ENCODE data around the gene OR5AC2. TPM values are rescaled to one million over a fixed set of nuclear protein-coding genes. Genes with fewer than 3 reads are reported as not detected.

Gene OR5AC2
- polyA plus RNA-seq, 2 of the 4 experiments (the other 2 are of a cell fraction): not detected

GRCh38 chr3:98049271-98049670 lies 37.7 kb upstream of the OR5AC2 start:
- 29% methylated on average over 1 of the region's 1 CpG for WGBS (ENCODE audit: missing lambda C conversion rate)
- no peak for TF ChIP-seq KDM1A (IDR thresholded peaks at IDR 0.05; ENCODE audit: low read depth)
- no peak for TF ChIP-seq POLR2AphosphoS2 (conservative IDR thresholded peaks at IDR 0.05; ENCODE audit: low read length)
- TF ChIP-seq FOSL2 (IDR thresholded peaks at IDR 0.05): no peak
- TF ChIP-seq FOSL2 (CRISPR knock-in tag; IDR thresholded peaks at IDR 0.05): no peak
- no peak for TF ChIP-seq CBX8 (IDR thresholded peaks at IDR 0.05)
- no peak for TF ChIP-seq JUN (IDR thresholded peaks at IDR 0.05)
- no peak for TF ChIP-seq EHMT2 (IDR thresholded peaks at IDR 0.05; ENCODE audit: low read depth)
- no peak for TF ChIP-seq MAX (IDR thresholded peaks at IDR 0.05)
- no peak for TF ChIP-seq SMC3 (IDR thresholded peaks at IDR 0.05)
- TF ChIP-seq RARB (CRISPR knock-in tag; IDR thresholded peaks at IDR 0.05): no peak
- no peak for TF ChIP-seq TFCP2L1 (CRISPR knock-in tag; IDR thresholded peaks at IDR 0.05)
- TF ChIP-seq EHF (CRISPR knock-in tag; IDR thresholded peaks at IDR 0.05): no peak
- TF ChIP-seq FOSB (CRISPR knock-in tag; IDR thresholded peaks at IDR 0.05): no peak
- TF ChIP-seq PHF8 (IDR thresholded peaks at IDR 0.05; ENCODE audit: borderline replicate concordance, low read depth): no peak
- TF ChIP-seq BHLHE40 (IDR thresholded peaks at IDR 0.05; ENCODE audit: low read depth, low read length): no peak
- no peak for TF ChIP-seq RNF2 (IDR thresholded peaks at IDR 0.05; ENCODE audit: borderline replicate concordance, low read depth)
- no peak for TF ChIP-seq JUNB (IDR thresholded peaks at IDR 0.05)
- TF ChIP-seq POLR2A (IDR thresholded peaks at IDR 0.05; ENCODE audit: low read length): no peak
- TF ChIP-seq SREBF2 (IDR thresholded peaks at IDR 0.05): no peak
- TF ChIP-seq REST (IDR thresholded peaks at IDR 0.05): no peak
- TF ChIP-seq ESRRA (IDR thresholded peaks at IDR 0.05; ENCODE audit: borderline replicate concordance, low read length): no peak
- Histone ChIP-seq H3K4me2 (no peak overlapping the region), H3K4me3 (no peak overlapping the region), H3K9me3 (no peaks in the 10 kb centered on the region), H3K4me1 (no peaks in the 10 kb centered on the region), H3K27ac (no peak overlapping the region)
- FAIRE-seq (no peak), ATAC-seq (no peak), DNase-seq (ENCODE audit: low read depth in 1 of 2, low spot score in 1 of 2) (no peak)
- CTCF ChIA-PET: interaction anchor here (1.4 to 2.9 kb wide), 2 partner anchors 10 to 280 kb away, joined by 6 to 11 read pairs; no protein-coding TSS in a partner anchor
- POLR2A ChIA-PET: no interaction called here

- no peak overlapping the region for H3K4me2 ChIP-seq
- no peak for FAIRE-seq
- no peaks in the 10 kb centered on the region for H3K4me1 ChIP-seq
- POLR2A ChIA-PET: no interaction called here
- CTCF ChIA-PET: interaction anchor here (1.2 kb wide), 1 partner anchor 274 kb away, joined by 4 read pairs; no protein-coding TSS in a partner anchor
- no peak overlapping the region for H3K4me3 ChIP-seq
- TF ChIP-seq CHD4 (IDR thresholded peaks at IDR 0.05; ENCODE audit: borderline replicate concordance): no peak
- no peak for TF ChIP-seq KDM1A (IDR thresholded peaks at IDR 0.05; ENCODE audit: low read depth)
- TF ChIP-seq HDAC2 (IDR thresholded peaks at IDR 0.05): no peak
- TF ChIP-seq SMC3 (IDR thresholded peaks at IDR 0.05): no peak
- TF ChIP-seq CHD2 (IDR thresholded peaks at IDR 0.05; ENCODE audit: low read length, partially characterized antibody): no peak
- TF ChIP-seq RCOR1 (IDR thresholded peaks at IDR 0.05; ENCODE audit: low read depth, low read length): no peak
- TF ChIP-seq GATA3 (IDR thresholded peaks at IDR 0.05; ENCODE audit: borderline replicate concordance): no peak
- TF ChIP-seq ZNF302 (CRISPR knock-in tag; IDR thresholded peaks at IDR 0.05): no peak
- no peak for TF ChIP-seq BCL3 (IDR thresholded peaks at IDR 0.05)
- no peak for TF ChIP-seq TP53 (CRISPR knock-in tag; IDR thresholded peaks at IDR 0.05)
- no peak for TF ChIP-seq REST (IDR thresholded peaks at IDR 0.05)
- no peak for TF ChIP-seq ELK1 (IDR thresholded peaks at IDR 0.05; ENCODE audit: low read depth, low read length)
- no peak for TF ChIP-seq CBX2 (IDR thresholded peaks at IDR 0.05; ENCODE audit: borderline replicate concordance, low read depth)
- no peak for TF ChIP-seq JUNB (IDR thresholded peaks at IDR 0.05)
- TF ChIP-seq FOSL2 (IDR thresholded peaks at IDR 0.05): no peak
- TF ChIP-seq FOSL2 (CRISPR knock-in tag; IDR thresholded peaks at IDR 0.05): no peak
- TF ChIP-seq HOXB13 (CRISPR knock-in tag; IDR thresholded peaks at IDR 0.05; ENCODE audit: low read depth): no peak
- H3K9me3 ChIP-seq: no peaks in the 10 kb centered on the region
- no peak for DNase-seq (ENCODE audit: low read depth in 1 of 2, low spot score in 1 of 2)
- no peak for ATAC-seq
- no peak overlapping the region for H3K27ac ChIP-seq
Observed at GRCh38 chr3:98056035-98056434, 30.9 kb upstream of the OR5AC2 start.

Measured in A549 (cell line).